ENCODE measurements around the gene CASK.
"Not testable (repeated sequence)": the region's sequence is repeated elsewhere in the genome, so short reads cannot be mapped to it uniquely, and the experiment has no call there.

Gene CASK

DNA sequence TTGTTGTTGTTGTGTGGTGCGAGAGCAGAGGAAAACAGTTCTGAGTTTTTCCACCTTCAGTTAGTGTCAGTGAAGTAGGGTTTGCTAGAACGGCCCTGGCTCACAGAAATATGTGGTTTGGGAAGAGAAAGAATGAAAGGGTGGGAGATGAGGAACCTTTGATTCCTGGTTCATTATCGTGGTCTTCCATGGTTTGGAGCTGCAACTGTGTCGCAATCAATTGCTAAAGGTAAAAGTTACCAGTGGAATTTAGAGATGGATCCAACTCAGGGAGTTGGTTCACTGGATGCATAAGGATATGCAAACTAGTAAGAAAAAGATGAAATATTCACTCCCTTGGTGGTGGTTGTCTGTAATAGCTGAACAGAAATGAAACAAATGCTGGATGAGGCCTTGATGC, 270.2 kb downstream of the CASK start:
- Histone ChIP-seq H2AFZ (ENCODE audit: low read length, unreplicated experiment) (no peak overlapping the region), H3K79me2 (ENCODE audit: control insufficient read depth, insufficient read depth, low read length, unreplicated experiment) (no peaks in the 10 kb centered on the region), H3K4me1 (ENCODE audit: control insufficient read depth, insufficient read depth, low read length, unreplicated experiment) (peaks cover 7% of the 10 kb centered on the region), H3K27ac (ENCODE audit: low read depth, low read length) (no peak overlapping the region), H3K36me3 (ENCODE audit: insufficient read depth, low read length) (no peaks in the 10 kb centered on the region), H3K4me3 (ENCODE audit: low read depth, low read length) (no peak overlapping the region), H3K27me3 (ENCODE audit: insufficient read depth, low read length) (no peaks in the 10 kb centered on the region)

DNA sequence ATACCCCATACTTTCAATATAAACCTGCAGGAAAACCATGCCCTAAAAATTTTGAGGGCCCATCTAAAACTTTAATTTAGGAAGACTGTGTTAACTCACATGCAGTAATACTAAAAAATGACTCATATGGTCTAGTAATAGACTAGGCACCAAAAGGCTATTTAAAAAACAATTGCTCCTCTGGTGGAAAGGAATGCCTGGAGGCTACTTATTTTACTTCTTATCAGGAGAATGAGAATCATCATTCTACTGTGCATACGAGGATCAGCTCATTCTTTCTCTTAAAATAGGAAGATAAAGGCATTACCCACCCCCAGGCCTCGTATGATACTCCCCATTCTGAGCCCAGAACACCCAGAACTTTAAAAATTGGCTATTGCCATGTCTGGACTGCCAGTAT, 277.2 kb downstream of the CASK start:
- not testable (repeated sequence) for H3K79me2 ChIP-seq (ENCODE audit: control insufficient read depth, insufficient read depth, low read length, unreplicated experiment); H2AFZ ChIP-seq (ENCODE audit: low read length, unreplicated experiment); H3K4me1 ChIP-seq (ENCODE audit: control insufficient read depth, insufficient read depth, low read length, unreplicated experiment); H3K4me3 ChIP-seq (ENCODE audit: low read depth, low read length); H3K27ac ChIP-seq (ENCODE audit: low read depth, low read length); H3K27me3 ChIP-seq (ENCODE audit: insufficient read depth, low read length); H3K36me3 ChIP-seq (ENCODE audit: insufficient read depth, low read length)

DNA sequence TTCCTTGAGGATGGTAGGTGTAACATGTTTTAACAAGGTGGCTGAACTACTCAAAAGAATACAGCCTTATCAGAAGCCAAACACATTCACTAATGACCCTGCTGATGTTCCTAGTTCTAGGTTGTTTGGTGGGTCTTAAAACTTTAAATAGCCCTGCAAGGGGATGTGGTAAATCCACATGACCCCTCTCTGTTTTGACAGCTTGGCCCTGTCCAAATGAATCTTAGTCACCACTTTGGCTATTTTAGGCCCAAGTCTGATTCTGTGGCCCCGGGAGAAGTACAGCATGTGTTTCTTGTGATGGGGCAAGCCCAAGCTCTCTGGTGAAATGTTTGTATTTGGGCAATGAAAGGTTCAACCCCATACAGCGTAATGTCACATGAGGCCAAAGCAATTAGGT, 289.1 kb downstream of the CASK start:
- Histone ChIP-seq H3K79me2 (ENCODE audit: control insufficient read depth, insufficient read depth, low read length, unreplicated experiment) (no peaks in the 10 kb centered on the region), H3K4me3 (ENCODE audit: low read depth, low read length) (no peak overlapping the region), H3K36me3 (ENCODE audit: insufficient read depth, low read length) (no peaks in the 10 kb centered on the region), H3K27ac (ENCODE audit: low read depth, low read length) (no peak overlapping the region), H3K27me3 (ENCODE audit: insufficient read depth, low read length) (no peaks in the 10 kb centered on the region), H3K4me1 (ENCODE audit: control insufficient read depth, insufficient read depth, low read length, unreplicated experiment) (no peaks in the 10 kb centered on the region), H2AFZ (ENCODE audit: low read length, unreplicated experiment) (no peak overlapping the region)

DNA sequence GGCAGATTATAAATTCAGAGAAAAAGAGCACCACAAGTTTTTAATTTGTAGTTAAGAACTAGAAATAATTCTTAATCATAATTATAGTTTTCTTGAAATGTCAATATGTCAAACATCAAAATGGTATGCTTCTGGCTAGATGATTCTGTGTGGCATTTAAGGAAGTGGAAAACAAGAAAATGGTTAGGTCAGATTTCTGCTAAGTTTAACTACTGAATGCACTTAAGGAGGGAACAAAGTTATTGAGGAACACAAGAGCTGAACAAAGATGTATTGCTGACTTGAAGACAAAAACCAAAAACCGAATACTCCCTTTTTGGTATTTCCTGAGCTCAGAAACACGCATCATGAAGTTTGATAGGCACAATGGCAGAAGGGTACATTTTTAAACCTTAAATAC, 293.3 kb downstream of the CASK start:
- no peak overlapping the region for H3K4me3 ChIP-seq (ENCODE audit: low read depth, low read length)
- H2AFZ ChIP-seq (ENCODE audit: low read length, unreplicated experiment): no peak overlapping the region
- no peaks in the 10 kb centered on the region for H3K79me2 ChIP-seq (ENCODE audit: control insufficient read depth, insufficient read depth, low read length, unreplicated experiment)
- H3K27ac ChIP-seq (ENCODE audit: low read depth, low read length): no peak overlapping the region
- H3K27me3 ChIP-seq (ENCODE audit: insufficient read depth, low read length): no peaks in the 10 kb centered on the region
- no peaks in the 10 kb centered on the region for H3K4me1 ChIP-seq (ENCODE audit: control insufficient read depth, insufficient read depth, low read length, unreplicated experiment)
- no peaks in the 10 kb centered on the region for H3K36me3 ChIP-seq (ENCODE audit: insufficient read depth, low read length)

DNA sequence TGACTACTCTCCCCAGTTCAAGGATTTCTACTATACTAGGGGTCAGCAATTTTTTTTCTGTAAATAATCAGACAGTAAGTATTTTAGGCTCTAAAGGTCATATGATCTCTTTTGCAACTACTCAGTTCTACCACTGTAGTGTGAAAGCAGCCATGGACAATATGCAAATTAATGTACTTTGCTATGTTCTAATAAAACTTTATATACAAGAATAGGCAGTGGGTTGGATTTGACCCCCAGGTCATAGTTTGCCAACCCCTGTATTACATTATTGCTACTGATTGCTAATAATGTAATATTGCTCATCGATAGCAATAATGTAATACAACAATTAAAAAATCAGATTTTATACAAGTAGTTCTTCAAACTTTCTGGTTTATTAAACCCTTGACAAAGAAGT, 293.8 kb downstream of the CASK start:
- H3K4me3 ChIP-seq (ENCODE audit: low read depth, low read length): no peak overlapping the region
- H2AFZ ChIP-seq (ENCODE audit: low read length, unreplicated experiment): no peak overlapping the region
- H3K79me2 ChIP-seq (ENCODE audit: control insufficient read depth, insufficient read depth, low read length, unreplicated experiment): no peaks in the 10 kb centered on the region
- no peaks in the 10 kb centered on the region for H3K27me3 ChIP-seq (ENCODE audit: insufficient read depth, low read length)
- no peak overlapping the region for H3K27ac ChIP-seq (ENCODE audit: low read depth, low read length)
- no peaks in the 10 kb centered on the region for H3K36me3 ChIP-seq (ENCODE audit: insufficient read depth, low read length)
- H3K4me1 ChIP-seq (ENCODE audit: control insufficient read depth, insufficient read depth, low read length, unreplicated experiment): no peaks in the 10 kb centered on the region

DNA sequence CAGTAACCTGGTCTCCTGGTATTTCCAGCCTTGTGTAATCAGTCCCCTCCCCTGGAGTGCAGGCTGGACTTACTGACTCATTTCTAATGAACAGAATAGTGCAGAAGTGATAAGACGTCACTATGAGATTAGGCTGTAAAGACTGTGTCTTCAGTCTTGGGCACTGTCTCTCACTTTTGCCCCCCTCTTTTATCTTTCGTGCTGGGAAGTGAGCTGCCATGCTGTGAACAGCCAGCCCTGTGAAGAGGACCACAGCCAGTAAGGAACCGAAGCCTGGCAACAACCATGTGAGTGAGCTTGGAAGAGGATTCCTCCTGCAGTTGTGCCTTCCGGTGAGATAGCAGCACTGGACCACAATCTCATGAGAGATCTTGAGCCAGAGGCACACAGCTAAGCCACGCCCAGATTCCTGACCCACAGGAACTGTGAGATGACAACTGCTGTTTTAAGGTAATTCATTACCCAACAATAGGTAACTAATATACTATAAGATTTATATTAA, 302.1 kb downstream of the CASK start:
- no peaks in the 10 kb centered on the region for H3K36me3 ChIP-seq (ENCODE audit: insufficient read depth, low read length)
- no peak overlapping the region for H3K4me3 ChIP-seq (ENCODE audit: low read depth, low read length)
- H3K4me1 ChIP-seq (ENCODE audit: control insufficient read depth, insufficient read depth, low read length, unreplicated experiment): no peaks in the 10 kb centered on the region
- H2AFZ ChIP-seq (ENCODE audit: low read length, unreplicated experiment): no peak overlapping the region
- no peak overlapping the region for H3K27ac ChIP-seq (ENCODE audit: low read depth, low read length)
- no peaks in the 10 kb centered on the region for H3K27me3 ChIP-seq (ENCODE audit: insufficient read depth, low read length)
- H3K79me2 ChIP-seq (ENCODE audit: control insufficient read depth, insufficient read depth, low read length, unreplicated experiment): no peaks in the 10 kb centered on the region

DNA sequence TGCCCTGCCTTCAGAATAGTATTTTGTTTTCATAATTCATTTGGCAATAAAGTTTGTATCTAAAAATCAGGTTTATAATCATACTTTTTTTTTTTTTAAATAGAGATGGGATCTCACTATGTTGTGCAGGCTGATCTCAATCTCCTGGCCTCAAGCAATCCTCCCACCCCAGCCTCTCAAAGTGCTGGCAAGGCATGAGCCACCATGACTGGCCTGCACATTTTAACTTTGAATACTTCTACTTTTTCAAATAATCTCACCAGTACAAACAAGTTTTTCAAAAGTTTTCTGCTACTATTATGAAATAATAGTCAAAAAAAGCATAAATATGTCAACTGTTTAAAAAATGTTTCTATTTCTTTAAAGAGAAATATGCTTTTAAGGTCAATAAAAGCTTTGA, 304.1 kb downstream of the CASK start:
- no peaks in the 10 kb centered on the region for H3K4me1 ChIP-seq (ENCODE audit: control insufficient read depth, insufficient read depth, low read length, unreplicated experiment)
- no peaks in the 10 kb centered on the region for H3K27me3 ChIP-seq (ENCODE audit: insufficient read depth, low read length)
- H3K79me2 ChIP-seq (ENCODE audit: control insufficient read depth, insufficient read depth, low read length, unreplicated experiment): no peaks in the 10 kb centered on the region
- no peaks in the 10 kb centered on the region for H3K36me3 ChIP-seq (ENCODE audit: insufficient read depth, low read length)
- H3K27ac ChIP-seq (ENCODE audit: low read depth, low read length): no peak overlapping the region
- H2AFZ ChIP-seq (ENCODE audit: low read length, unreplicated experiment): no peak overlapping the region
- H3K4me3 ChIP-seq (ENCODE audit: low read depth, low read length): no peak overlapping the region

DNA sequence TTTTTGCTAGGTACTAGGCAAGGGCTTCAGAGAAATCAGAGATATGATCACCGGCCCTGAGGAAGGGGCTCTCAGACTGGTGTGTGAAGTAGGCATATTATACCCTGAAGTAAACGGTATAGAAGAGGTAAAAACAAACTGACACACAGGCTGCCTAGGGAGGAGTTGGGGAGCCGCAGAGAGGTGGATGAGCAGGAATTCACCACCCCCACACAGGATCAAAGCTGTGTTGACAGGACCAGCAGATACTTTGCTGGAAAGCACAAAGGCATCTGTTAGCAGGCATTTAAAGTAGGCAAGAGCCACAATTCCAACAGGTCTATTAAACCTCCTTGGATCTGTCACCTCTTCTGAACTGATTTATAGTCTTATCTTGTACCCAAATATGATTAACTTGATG, 306.4 kb downstream of the CASK start:
- no peaks in the 10 kb centered on the region for H3K36me3 ChIP-seq (ENCODE audit: insufficient read depth, low read length)
- no peak overlapping the region for H3K27ac ChIP-seq (ENCODE audit: low read depth, low read length)
- no peak overlapping the region for H2AFZ ChIP-seq (ENCODE audit: low read length, unreplicated experiment)

DNA sequence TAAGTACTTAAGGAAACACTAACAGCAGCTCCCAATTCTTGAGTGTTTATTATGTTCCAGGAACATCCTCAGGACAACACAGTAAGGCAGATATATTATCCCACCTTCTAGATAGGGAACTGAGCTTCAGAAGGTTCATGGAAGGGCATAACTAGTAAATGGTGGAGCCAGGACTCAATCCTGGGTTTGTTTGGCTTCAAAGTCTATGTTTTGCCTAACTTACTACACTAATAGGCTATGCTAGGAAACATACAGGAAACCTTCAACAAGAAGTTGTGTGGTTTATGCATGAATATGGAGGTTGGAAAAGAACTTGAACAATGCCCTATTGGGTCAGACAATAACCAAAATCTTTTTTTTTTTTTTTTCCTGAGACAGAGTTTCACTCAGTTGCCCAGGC, 307.1 kb downstream of the CASK start:
- H3K36me3 ChIP-seq (ENCODE audit: insufficient read depth, low read length): no peaks in the 10 kb centered on the region
- H2AFZ ChIP-seq (ENCODE audit: low read length, unreplicated experiment): no peak overlapping the region
- H3K27me3 ChIP-seq (ENCODE audit: insufficient read depth, low read length): no peaks in the 10 kb centered on the region

More for the DNA sequence above, 306.4 kb downstream of the CASK start:
- Histone ChIP-seq H3K79me2 (ENCODE audit: control insufficient read depth, insufficient read depth, low read length, unreplicated experiment) (no peaks in the 10 kb centered on the region), H3K27me3 (ENCODE audit: insufficient read depth, low read length) (no peaks in the 10 kb centered on the region), H3K4me3 (ENCODE audit: low read depth, low read length) (no peak overlapping the region), H3K4me1 (ENCODE audit: control insufficient read depth, insufficient read depth, low read length, unreplicated experiment) (no peaks in the 10 kb centered on the region)

DNA sequence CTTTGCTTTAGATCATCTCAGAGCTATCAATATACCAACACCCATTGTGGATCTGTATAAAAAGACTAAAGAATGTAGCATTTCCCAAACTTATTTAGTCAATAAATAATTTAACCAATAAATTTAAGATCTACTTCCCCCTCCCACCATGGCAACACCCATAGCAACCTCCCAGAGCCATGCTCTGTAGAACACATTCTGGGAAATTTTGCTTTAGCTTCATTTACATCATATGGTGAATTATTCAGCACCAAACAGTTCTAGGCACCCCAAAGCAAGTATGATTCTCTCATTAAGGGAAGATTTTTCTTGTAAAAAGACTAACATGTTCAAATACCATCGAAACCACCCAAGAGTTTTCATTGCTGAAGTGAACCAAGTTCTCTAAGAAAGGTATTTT, 315.1 kb downstream of the CASK start:
- no peaks in the 10 kb centered on the region for H3K27me3 ChIP-seq (ENCODE audit: insufficient read depth, low read length)
- no peaks in the 10 kb centered on the region for H3K36me3 ChIP-seq (ENCODE audit: insufficient read depth, low read length)
- H2AFZ ChIP-seq (ENCODE audit: low read length, unreplicated experiment): no peak overlapping the region
- H3K4me1 ChIP-seq (ENCODE audit: control insufficient read depth, insufficient read depth, low read length, unreplicated experiment): no peaks in the 10 kb centered on the region
- H3K79me2 ChIP-seq (ENCODE audit: control insufficient read depth, insufficient read depth, low read length, unreplicated experiment): no peaks in the 10 kb centered on the region
- no peak overlapping the region for H3K4me3 ChIP-seq (ENCODE audit: low read depth, low read length)
- no peak overlapping the region for H3K27ac ChIP-seq (ENCODE audit: low read depth, low read length)

More for the DNA sequence above, 307.1 kb downstream of the CASK start:
- Histone ChIP-seq H3K27ac (ENCODE audit: low read depth, low read length) (no peak overlapping the region), H3K4me3 (ENCODE audit: low read depth, low read length) (no peak overlapping the region), H3K79me2 (ENCODE audit: control insufficient read depth, insufficient read depth, low read length, unreplicated experiment) (no peaks in the 10 kb centered on the region), H3K4me1 (ENCODE audit: control insufficient read depth, insufficient read depth, low read length, unreplicated experiment) (no peaks in the 10 kb centered on the region)

DNA sequence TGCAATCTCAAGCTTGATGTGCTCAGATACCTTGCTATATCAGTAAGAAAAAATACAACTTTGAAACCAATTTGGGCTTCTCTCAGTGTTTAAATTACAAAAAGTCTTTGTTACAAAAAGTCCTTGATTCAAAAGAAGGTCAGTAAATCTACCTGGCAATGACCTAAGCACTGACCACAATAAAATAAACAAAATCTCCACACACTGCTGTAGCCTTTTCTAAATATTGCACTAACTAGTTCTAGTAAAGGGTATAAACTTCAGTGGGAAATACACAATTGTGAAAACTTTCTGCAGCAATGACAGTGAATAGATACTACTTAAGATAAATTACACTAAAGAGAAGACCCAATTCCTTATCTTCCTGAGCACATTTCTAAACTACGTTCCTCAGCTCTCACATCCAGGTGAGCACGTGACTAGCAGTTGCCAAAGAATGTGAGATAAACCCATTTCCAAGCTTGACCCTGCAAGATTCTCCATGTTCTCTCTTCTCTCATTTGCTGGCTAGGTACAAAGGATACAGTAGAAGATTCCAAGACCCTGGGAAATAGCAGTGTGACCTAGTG, 316.0 kb downstream of the CASK start:
- Histone ChIP-seq H2AFZ (ENCODE audit: low read length, unreplicated experiment) (no peak overlapping the region), H3K79me2 (ENCODE audit: control insufficient read depth, insufficient read depth, low read length, unreplicated experiment) (no peaks in the 10 kb centered on the region), H3K4me3 (ENCODE audit: low read depth, low read length) (no peak overlapping the region), H3K27ac (ENCODE audit: low read depth, low read length) (no peak overlapping the region), H3K27me3 (ENCODE audit: insufficient read depth, low read length) (no peaks in the 10 kb centered on the region), H3K36me3 (ENCODE audit: insufficient read depth, low read length) (no peaks in the 10 kb centered on the region), H3K4me1 (ENCODE audit: control insufficient read depth, insufficient read depth, low read length, unreplicated experiment) (no peaks in the 10 kb centered on the region)

All from ACC112 (cell line).